ENCODE results near the gene PPP2R5B. TPM values are rescaled to one million over a fixed set of nuclear protein-coding genes. Genes with fewer than 3 reads are reported as not detected.

Gene PPP2R5B
- total and polyA plus RNA-seq, 3 experiments from 2014 or later: 7.8 to 11.7 (median 11.2) TPM

- H3K36me3 ChIP-seq (ENCODE audit: insufficient read depth, low read length): peaks cover 15% of the 10 kb centered on the region
- H3K4me1 ChIP-seq (ENCODE audit: insufficient read depth, low read length): no peaks in the 10 kb centered on the region
- H3K4me3 Mint-ChIP-seq: no peak overlapping the region
- peak overlapping the region in 2 of 8 donors; percentile 17 to 88 for H3K27ac Mint-ChIP-seq
- DNase-seq: no peak
- CTCF ChIA-PET: interaction anchor here (0.9 kb wide), 1 partner anchor 448 kb away, joined by 3 read pairs; no protein-coding TSS in a partner anchor
- H3K27me3 ChIP-seq (ENCODE audit: insufficient read depth, low read length, poor library complexity, severe bottlenecking): no peaks in the 10 kb centered on the region
- H3K9me3 Mint-ChIP-seq: no peaks in the 10 kb centered on the region
- H3K27ac ChIP-seq (ENCODE audit: low read depth, low read length): no peak overlapping the region
- H3K36me3 Mint-ChIP-seq: peaks cover 9 to 50% (median 15%) of the 10 kb centered on the region in 3 donors
- H3K4me3 ChIP-seq (ENCODE audit: low read length): no peak overlapping the region
- peaks cover 0 to 4% of the 10 kb centered on the region in 2 donors for H3K27me3 Mint-ChIP-seq
- no peaks in the 10 kb centered on the region for H3K4me1 Mint-ChIP-seq
- no peaks in the 10 kb centered on the region for H3K9me3 ChIP-seq (ENCODE audit: low read length)
- POLR2A ChIA-PET: no interaction called here
These were observed 8.9 kb downstream of the PPP2R5B start for GRCh38 chr11:64933213-64933934.

- peaks cover 0 to 4% of the 10 kb centered on the region in 2 donors for H3K27me3 Mint-ChIP-seq
These were observed 9.6 kb downstream of the PPP2R5B start for GRCh38 chr11:64933935-64934681.

GRCh38 chr11:64934682-64935358 is 10.3 kb downstream of the PPP2R5B start:
- no peak overlapping the region for H3K27ac ChIP-seq (ENCODE audit: low read depth, low read length)
- Mint-ChIP-seq H3K4me1 (no peaks in the 10 kb centered on the region), H3K27ac (no peak overlapping the region), H3K36me3 (peaks cover 7 to 42% (median 17%) of the 10 kb centered on the region in 3 donors), H3K9me3 (no peaks in the 10 kb centered on the region), H3K4me3 (no peak overlapping the region), H3K27me3 (peaks cover under 1 to 4% of the 10 kb centered on the region in 2 donors)
- H3K36me3 ChIP-seq (ENCODE audit: insufficient read depth, low read length): peaks cover 15% of the 10 kb centered on the region
- DNase-seq: no peak
- H3K9me3 ChIP-seq (ENCODE audit: low read length): no peaks in the 10 kb centered on the region
- no peaks in the 10 kb centered on the region for H3K27me3 ChIP-seq (ENCODE audit: insufficient read depth, low read length, poor library complexity, severe bottlenecking)
- ChIA-PET POLR2A (no interaction called here), CTCF (no interaction called here)
- H3K4me1 ChIP-seq (ENCODE audit: insufficient read depth, low read length): no peaks in the 10 kb centered on the region
- H3K4me3 ChIP-seq (ENCODE audit: low read length): no peak overlapping the region

More at GRCh38 chr11:64933935-64934681, 9.6 kb downstream of the PPP2R5B start:
- Histone ChIP-seq H3K36me3 (ENCODE audit: insufficient read depth, low read length) (peaks cover 15% of the 10 kb centered on the region), H3K9me3 (ENCODE audit: low read length) (no peaks in the 10 kb centered on the region), H3K27me3 (ENCODE audit: insufficient read depth, low read length, poor library complexity, severe bottlenecking) (no peaks in the 10 kb centered on the region), H3K4me1 (ENCODE audit: insufficient read depth, low read length) (no peaks in the 10 kb centered on the region), H3K4me3 (ENCODE audit: low read length) (no peak overlapping the region), H3K27ac (ENCODE audit: low read depth, low read length) (no peak overlapping the region)
- peaks cover 9 to 48% (median 17%) of the 10 kb centered on the region in 3 donors for H3K36me3 Mint-ChIP-seq
- peak overlapping the region in 2 of 8 donors; percentile 29 to 61 for H3K27ac Mint-ChIP-seq
- no peaks in the 10 kb centered on the region for H3K9me3 Mint-ChIP-seq
- POLR2A ChIA-PET: no interaction called here
- H3K4me3 Mint-ChIP-seq: no peak overlapping the region
- no peaks in the 10 kb centered on the region for H3K4me1 Mint-ChIP-seq
- DNase-seq: no peak
- CTCF ChIA-PET: interaction anchor here (0.9 kb wide), 1 partner anchor 448 kb away, joined by 3 read pairs; no protein-coding TSS in a partner anchor

- DNase-seq: no peak
- Histone ChIP-seq H3K9me3 (ENCODE audit: low read length) (no peaks in the 10 kb centered on the region), H3K27me3 (ENCODE audit: insufficient read depth, low read length, poor library complexity, severe bottlenecking) (no peaks in the 10 kb centered on the region), H3K4me1 (ENCODE audit: insufficient read depth, low read length) (no peaks in the 10 kb centered on the region), H3K4me3 (ENCODE audit: low read length) (no peak within 1 kb of the TSS), H3K36me3 (ENCODE audit: insufficient read depth, low read length) (peaks cover 11% of the 10 kb centered on the region), H3K27ac (ENCODE audit: low read depth, low read length) (no peak within 1 kb of the TSS)
- peaks cover 3 to 4% of the 10 kb centered on the region in 2 donors for H3K27me3 Mint-ChIP-seq
- H3K36me3 Mint-ChIP-seq: peaks cover 5 to 35% (median 12%) of the 10 kb centered on the region in 3 donors
- H3K9me3 Mint-ChIP-seq: no peaks in the 10 kb centered on the region
- ChIA-PET CTCF (no interaction called here), POLR2A (no interaction called here)
- no peaks in the 10 kb centered on the region for H3K4me1 Mint-ChIP-seq
- H3K4me3 Mint-ChIP-seq: no peak within 1 kb of the TSS
- peak within 1 kb of the TSS in 4 of 8 donors; percentile 29 to 82 (median 64) for H3K27ac Mint-ChIP-seq
These were observed 11.0 kb downstream of the PPP2R5B start, which contains the start of gene GPHA2 for GRCh38 chr11:64935359-64936081. TSS of gene GPHA2 (minus strand) at chr11:64935893. CDS start at chr11:64935460, 433 bp downstream.

GRCh38 chr11:64936539-64936938 is 12.1 kb downstream of the PPP2R5B start:
- no peaks in the 10 kb centered on the region for H3K4me1 Mint-ChIP-seq
- H3K9me3 ChIP-seq (ENCODE audit: low read length): no peaks in the 10 kb centered on the region
- peaks cover 4 to 5% of the 10 kb centered on the region in 2 donors for H3K27me3 Mint-ChIP-seq
- POLR2A ChIA-PET: no interaction called here
- H3K27me3 ChIP-seq (ENCODE audit: insufficient read depth, low read length, poor library complexity, severe bottlenecking): no peaks in the 10 kb centered on the region
- H3K36me3 ChIP-seq (ENCODE audit: insufficient read depth, low read length): peaks cover 6% of the 10 kb centered on the region
- H3K4me3 ChIP-seq (ENCODE audit: low read length): no peak overlapping the region
- H3K36me3 Mint-ChIP-seq: peaks cover 0 to 25% (median 8%) of the 10 kb centered on the region in 3 donors
- peak overlapping the region in 2 of 8 donors; percentile 51 to 77 for H3K27ac Mint-ChIP-seq
- no peak for DNase-seq
- H3K4me1 ChIP-seq (ENCODE audit: insufficient read depth, low read length): no peaks in the 10 kb centered on the region
- H3K27ac ChIP-seq (ENCODE audit: low read depth, low read length): no peak overlapping the region
- H3K9me3 Mint-ChIP-seq: no peaks in the 10 kb centered on the region
- no peak overlapping the region for H3K4me3 Mint-ChIP-seq
- CTCF ChIA-PET: interaction anchor here (1.0 kb wide), 2 partner anchors 76 to 90 kb away, joined by 3 read pairs; no protein-coding TSS in a partner anchor

GRCh38 chr11:64947208-64947814 is 22.8 kb downstream of the PPP2R5B start:
- POLR2A ChIA-PET: no interaction called here
- no peaks in the 10 kb centered on the region for H3K27me3 ChIP-seq (ENCODE audit: insufficient read depth, low read length, poor library complexity, severe bottlenecking)
- H3K4me1 ChIP-seq (ENCODE audit: insufficient read depth, low read length): no peaks in the 10 kb centered on the region
- H3K36me3 ChIP-seq (ENCODE audit: insufficient read depth, low read length): no peaks in the 10 kb centered on the region
- Mint-ChIP-seq H3K27me3 (peaks cover 21 to 31% of the 10 kb centered on the region in 2 donors), H3K4me1 (no peaks in the 10 kb centered on the region), H3K9me3 (no peaks in the 10 kb centered on the region), H3K27ac (no peak overlapping the region), H3K4me3 (no peak overlapping the region), H3K36me3 (no peaks in the 10 kb centered on the region)
- H3K9me3 ChIP-seq (ENCODE audit: low read length): no peaks in the 10 kb centered on the region
- no peak overlapping the region for H3K27ac ChIP-seq (ENCODE audit: low read depth, low read length)
- CTCF ChIA-PET: no interaction called here
- no peak overlapping the region for H3K4me3 ChIP-seq (ENCODE audit: low read length)
- DNase-seq: no peak

GRCh38 chr11:64951529-64951928 is 27.0 kb downstream of the PPP2R5B start:
- POLR2A ChIA-PET: no interaction called here

More at GRCh38 chr11:64951529-64951928, 27.0 kb downstream of the PPP2R5B start:
- no peaks in the 10 kb centered on the region for H3K4me1 ChIP-seq (ENCODE audit: insufficient read depth, low read length)
- no peak overlapping the region for H3K27ac ChIP-seq (ENCODE audit: low read depth, low read length)
- H3K4me3 ChIP-seq (ENCODE audit: low read length): no peak overlapping the region
- H3K27me3 ChIP-seq (ENCODE audit: insufficient read depth, low read length, poor library complexity, severe bottlenecking): peaks cover 4% of the 10 kb centered on the region
- H3K36me3 Mint-ChIP-seq: no peaks in the 10 kb centered on the region
- no peak overlapping the region for H3K4me3 Mint-ChIP-seq
- H3K9me3 Mint-ChIP-seq: no peaks in the 10 kb centered on the region
- CTCF ChIA-PET: no interaction called here
- H3K4me1 Mint-ChIP-seq: no peaks in the 10 kb centered on the region
- no peak for DNase-seq
- H3K27ac Mint-ChIP-seq: no peak overlapping the region
- peaks cover 17 to 20% of the 10 kb centered on the region in 2 donors for H3K27me3 Mint-ChIP-seq
- no peaks in the 10 kb centered on the region for H3K9me3 ChIP-seq (ENCODE audit: low read length)
- no peaks in the 10 kb centered on the region for H3K36me3 ChIP-seq (ENCODE audit: insufficient read depth, low read length)
